HG03565 (cell line): ENCODE data around the gene PIP5K1C.

Experiments
- ATAC-seq: cut with Tn5 transposase; IDR thresholded peaks from one replicate; pipeline ENCODE4 v1.9.1; 2021; ENCODE audit warnings: mild to moderate bottlenecking, moderate library complexity; ENCODE audit not compliant: unreplicated experiment

Gene PIP5K1C

DNA sequence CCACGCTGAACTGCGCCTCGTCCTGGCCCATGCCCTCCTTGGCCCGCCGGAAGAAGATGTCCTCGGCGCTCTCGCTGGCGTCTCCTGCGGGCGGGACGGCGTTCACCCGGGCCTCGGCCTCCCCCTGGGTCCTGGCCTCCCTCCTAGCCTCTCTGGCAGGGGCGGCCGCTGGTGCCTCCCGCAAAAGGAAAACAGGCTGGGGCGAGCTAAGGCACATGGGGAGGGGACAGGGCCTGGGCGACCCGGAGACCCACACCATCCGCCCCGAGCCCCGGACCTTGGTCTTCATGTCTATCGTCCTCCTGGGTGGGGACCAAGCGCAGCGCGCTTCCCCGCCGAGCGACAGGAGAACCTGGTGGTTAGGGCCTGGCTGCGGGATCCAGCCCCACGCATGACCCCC is 87.9 kb downstream of the PIP5K1C start:
- ATAC-seq: no peak

DNA sequence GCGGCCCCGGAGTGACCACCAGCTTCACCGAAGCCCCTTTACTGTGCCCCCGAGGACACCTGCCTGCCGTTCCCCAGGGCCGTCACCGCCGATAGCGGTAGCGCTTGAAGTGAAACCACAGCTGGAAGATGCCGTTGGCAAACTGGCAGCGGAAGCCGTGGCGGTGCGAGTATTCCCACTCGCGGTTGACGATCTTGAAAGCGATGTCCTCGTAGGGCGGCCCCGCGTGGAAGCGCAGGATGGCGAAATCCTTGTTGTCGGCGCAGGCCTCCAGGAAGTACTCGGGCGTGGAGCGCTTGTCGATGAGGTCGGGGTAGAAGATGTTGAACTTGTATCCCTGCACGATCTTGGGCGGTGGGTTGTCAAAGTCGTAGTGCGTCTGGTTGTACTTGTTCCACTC is 88.4 kb downstream of the PIP5K1C start:
- no peak for ATAC-seq

DNA sequence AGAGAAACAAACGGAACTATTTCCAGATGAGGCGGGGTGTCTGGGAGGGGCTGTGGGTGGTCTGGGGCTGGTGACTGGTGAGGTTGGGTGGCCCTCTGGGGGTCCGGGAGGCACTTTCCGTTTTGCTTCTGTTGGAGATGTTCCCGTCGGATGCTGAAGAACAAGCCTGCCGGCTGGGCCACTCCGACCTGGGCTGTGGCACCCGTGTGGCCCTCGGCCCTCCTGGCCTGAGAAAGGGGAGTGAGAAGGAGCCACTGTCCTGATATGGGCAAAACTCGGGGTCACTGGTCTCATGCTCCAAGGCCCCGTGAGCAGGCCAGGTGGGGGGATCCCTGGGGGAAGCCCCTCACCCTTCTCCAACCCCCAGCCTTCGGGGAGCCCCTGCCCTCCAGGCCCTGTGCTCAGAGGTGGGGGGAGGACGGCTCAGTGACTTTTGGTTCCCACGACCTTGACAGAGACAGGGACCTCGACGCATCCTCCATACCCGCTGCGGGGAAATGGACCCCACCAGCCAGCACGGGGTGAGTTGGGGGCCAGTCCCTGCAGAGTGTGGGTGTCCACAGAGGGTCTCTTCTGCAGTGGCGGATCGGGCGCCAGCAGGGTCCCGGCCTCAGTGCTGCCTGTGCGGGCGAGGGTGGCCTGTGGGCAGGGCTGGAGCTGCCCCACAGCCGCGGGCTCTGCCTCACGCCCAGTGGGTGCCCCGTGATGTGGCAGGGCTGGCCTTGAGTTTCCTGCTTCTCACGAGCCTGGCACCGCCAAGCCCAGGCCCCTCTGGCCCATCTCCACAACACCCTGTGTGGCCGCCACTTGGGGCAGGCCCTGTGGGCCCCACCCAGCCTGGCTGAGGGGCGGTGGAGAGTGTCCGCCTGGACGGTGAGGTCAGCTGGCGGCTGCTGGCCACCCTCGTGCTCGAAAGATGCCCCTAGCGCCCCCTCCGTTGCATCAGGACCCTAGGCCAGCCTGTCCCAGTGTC is 89.2 kb downstream of the PIP5K1C start:
- no peak for ATAC-seq

DNA sequence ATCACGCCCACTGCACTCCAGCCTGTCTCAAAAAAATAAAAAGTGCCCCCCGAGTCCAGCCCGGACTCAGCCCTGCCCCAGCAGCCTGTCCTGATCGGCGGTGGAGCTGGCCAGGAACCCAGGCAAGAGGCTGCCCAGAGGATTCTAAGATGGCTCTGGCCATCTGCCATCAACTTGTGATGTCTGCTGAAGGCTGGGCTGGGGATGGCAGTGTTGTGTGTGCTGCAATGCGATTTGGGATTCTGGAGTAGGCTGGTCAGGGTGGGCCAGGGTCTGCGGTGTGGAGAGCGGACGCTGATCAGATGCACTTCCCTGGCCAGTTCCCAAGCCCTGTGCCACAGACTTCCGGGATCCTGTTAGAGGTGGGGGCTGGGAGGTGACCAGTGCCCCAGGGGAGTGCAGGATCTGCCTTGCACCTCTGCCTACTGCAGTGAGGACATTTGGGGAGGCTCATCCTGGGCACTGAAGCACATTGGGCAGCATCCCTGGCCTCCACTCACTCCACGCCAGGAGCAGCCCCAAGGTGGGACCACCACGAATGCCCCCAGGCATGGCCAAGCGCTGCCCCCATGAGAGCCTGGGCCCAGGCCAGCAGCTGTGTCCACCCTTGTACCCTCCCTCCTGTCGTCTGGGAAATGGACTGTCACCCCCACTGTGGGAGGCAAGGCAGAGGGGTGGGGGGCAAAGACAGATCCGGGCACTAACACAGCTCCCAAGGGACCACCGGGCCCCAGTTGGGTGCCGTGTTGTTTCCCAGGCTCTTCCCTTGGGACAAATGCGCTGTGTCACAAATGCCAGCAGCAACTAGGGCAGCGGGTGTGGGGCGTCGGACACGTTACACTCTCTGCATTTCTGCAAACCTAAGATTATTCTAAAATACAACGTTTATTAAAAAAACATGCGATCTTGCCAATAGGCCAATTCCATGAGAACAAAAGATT is 90.2 kb downstream of the PIP5K1C start:
- no peak for ATAC-seq

DNA sequence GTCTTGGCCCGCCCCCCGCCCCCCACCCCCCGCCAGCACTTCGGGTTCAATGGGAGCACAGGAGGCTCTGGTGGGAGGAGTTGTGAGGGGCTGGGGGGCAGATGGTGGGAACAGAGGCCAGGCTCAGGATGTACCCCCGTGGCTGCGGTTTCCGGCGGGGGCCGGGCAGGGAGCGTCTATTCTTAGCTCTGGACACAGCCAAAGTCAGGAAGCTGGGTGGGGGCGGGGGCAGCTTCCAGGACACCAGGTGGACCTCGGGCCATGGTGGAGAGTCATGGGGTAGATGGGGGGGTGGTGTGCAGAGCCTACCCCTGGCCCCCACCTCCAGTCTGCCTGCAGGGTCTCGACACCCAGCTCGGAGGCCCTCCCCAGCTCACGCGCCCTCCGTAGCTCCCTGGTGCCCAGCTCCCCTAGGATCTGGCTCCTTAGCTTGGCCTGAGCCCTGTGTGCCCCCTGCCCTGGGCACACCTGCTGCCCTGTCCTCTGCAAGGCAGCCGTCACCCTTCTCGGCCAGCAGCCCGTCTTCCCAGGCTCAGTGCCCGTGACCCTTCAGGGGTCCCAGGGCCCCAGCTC is 91.4 kb downstream of the PIP5K1C start:
- ATAC-seq: no peak

DNA sequence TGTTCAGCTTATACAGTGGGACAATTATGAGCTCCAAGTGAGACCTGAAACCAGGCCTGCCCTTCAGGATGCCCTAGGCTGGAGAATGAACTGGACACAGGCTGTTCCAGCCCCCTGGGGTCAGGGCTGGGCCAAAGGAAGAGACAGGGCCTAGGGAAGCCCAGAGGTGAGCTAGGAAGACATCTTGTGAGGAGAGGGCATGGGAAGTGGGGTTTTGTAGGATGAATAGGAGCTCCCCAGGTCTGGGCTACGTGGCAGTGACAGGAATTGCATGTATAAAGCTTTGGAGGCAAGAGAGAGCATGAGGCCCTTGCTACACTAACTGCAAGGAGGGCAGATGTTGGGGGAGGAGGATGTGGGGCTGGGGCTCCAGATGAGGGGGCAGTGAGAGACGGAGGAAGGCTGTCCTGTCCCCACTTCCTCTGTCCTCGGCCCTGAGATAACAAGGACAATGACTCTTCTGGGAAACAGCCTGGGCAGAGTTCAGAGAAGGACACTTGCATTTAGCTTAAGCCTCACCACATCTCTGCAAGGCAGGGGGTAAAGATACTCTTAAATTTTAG is 92.1 kb downstream of the PIP5K1C start:
- no peak for ATAC-seq

DNA sequence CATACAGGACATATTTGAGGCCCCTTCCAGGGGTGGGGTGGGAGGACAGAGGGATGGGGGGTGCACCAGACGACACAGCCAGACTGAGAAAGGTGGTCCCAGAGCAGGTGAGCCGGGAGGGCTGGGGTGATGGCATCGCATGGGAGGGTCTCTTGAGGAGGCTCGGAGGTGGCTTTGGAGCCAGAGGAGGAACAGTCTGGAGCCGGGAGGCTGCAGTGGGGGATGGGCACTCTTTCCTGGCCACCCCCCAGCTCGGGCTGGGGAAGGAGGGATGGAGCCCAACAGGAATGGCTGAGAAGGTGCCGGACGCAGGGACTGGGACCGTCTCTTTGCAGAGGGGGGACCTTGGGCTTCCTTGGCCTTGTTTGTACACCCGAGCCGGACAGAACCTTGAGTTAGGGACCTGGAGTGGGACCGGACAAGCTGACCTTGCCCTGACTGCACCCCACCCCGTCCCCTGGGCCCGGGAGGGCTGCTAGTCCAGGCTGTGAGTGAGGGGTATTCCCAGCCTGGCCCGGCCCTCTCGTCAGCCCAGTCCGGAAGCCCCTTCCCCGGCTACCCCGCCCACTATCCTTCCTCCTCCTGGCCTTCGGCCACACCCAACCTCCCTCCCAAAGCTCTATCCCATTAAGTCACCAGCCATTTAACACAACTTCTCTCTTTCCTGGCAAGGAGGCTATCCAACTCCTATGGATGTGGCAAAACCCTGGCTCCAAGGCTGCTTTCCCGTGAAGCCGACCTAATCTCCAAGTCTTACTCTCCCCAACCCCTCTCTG is 92.8 kb downstream of the PIP5K1C start:
- no peak for ATAC-seq

DNA sequence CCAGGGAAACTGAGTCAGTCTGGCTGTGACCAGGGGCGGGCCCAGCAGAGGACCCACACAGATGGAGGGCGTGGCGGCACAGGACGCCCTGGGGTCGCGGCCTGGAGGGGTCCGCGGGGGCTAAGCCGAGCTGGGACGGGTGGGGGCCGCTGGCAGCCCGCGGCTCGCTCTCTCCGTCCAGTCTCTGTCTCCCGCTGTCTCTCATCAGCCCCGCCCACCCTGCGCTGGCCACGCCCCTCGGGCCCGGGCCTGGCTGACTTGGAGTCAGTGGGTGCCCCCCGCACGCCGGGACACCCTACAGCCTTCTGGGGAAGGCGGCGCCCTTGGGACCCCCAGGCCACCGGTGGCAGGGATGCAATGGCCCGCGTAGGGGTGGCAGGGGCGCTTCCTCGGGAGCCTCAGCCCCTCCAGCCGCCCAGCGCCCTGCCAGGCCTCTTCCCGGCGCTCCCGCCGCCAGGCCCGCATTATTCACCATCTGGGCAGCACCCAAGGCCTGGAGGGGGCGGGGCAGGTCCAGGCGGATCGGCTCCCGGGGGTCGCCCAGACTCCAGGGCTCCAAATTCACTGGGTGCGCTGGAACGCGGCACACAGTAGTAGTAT is 93.5 kb downstream of the PIP5K1C start, which contains the start of gene TBXA2R:
Gene TBXA2R, minus strand, starts transcription at position 186 of the 600 bp plus-strand sequence. CDS start 6,241 bp downstream, outside the sequence.
- no peak for ATAC-seq

DNA sequence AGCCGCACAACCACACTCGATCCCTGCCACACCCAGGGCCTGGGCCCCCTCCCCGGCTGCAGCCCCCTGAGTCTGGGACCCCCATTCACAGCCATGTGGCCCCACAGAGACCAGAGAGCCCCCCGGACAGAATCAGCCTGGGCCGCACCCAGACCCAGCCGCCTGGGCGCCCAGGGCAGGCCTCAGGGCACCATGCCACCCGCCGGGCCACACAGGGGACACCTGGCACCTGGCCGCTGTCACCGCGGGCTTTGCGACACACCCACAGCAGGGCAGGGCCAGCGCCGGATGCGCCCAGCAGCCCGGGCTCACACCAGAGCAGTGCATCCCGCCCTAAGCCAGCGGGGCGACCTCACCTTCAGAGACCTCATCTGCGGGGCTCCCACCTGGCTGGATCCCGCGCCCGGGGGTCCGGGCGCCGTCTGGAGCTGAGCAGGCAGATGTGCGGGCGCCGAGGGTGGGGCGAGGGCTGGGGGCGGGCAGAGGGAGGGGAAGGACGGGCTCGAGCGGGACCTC is 94.0 kb downstream of the PIP5K1C start:
- no peak for ATAC-seq

DNA sequence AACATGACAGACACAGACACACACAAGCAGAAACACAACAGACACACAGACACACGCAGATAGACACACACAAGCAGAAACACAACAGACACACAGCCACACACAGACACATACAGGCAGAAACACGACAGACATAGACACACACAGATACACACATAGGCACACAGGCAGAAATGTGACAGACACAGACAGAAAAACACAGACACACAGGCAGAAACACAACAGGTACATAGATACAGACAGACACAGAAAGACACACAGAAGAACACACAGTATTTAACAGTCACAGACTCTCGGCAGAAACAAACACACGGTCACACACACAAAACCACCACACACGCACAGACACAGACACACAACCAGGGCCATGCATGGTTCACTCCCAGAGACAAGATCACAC is 94.5 kb downstream of the PIP5K1C start:
- no peak for ATAC-seq

DNA sequence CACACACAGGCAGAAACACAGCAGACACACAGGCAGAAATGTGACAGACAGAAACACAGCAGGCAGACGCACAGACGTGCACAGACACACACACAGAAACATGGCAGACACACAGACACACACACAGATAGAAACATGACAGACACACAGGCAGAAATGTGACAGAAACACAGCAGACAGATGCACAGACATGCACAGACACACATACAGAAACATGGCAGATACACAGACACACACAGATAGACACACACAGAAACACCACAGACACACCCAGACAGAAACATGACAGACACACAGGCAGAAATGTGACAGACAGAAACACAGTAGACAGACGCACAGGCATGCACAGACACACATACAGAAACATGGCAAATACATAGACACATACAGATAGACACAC is 94.9 kb downstream of the PIP5K1C start:
- no peak for ATAC-seq

DNA sequence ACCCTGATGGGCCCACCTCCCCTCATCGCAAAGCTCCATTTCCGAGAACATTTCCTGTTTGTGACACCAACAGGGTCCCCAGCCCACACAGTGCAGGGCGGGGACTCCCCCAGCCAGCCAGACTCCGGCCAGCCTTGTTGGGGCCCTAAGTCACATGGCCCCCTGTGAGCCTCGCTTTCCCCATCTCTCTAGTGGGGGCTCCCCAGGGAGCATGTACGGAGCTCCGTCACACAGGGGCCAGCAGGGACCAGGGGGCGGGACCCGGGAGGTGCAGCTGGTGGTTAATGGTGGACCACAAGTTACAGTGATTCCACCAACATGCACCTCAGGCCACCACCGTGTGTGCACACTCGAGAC is 95.3 kb downstream of the PIP5K1C start:
- ATAC-seq: no peak

DNA sequence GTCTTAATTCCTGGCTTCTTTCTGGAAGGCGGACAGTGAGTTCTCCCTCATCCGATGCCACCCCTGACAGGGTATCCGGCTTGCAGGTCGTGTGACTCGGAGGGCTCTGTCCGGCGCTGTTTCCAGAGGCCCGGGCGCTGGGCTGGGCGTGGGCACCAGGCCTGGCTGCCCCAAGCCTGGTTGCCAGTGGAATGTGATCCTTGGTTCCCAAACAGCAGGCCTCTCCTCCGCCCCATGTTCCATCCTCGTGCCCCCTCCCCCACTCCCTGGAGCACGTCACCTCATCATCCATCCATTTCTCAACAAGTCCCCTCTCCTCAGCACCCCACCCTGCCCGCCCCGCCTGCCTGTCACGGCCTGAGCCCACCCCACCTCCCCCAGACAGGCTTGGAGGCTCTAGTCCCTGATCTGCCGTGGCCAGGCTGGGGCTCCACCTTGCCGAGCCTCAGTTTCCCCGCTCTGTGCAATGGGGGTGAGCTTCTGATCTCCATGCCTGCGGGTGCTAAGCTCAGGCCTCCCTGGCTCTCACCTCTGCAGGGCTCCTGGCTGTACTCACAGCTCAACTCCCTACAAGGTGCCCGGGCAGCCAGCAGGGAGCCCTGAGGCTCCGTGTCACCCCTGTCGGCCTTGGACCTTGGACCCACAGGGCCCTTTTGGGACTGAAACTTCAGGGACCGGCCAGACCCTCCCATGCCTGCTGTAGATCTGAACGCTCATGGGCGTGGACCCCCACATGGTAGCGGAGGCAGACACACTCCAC is 95.9 kb downstream of the PIP5K1C start:
- no peak for ATAC-seq

DNA sequence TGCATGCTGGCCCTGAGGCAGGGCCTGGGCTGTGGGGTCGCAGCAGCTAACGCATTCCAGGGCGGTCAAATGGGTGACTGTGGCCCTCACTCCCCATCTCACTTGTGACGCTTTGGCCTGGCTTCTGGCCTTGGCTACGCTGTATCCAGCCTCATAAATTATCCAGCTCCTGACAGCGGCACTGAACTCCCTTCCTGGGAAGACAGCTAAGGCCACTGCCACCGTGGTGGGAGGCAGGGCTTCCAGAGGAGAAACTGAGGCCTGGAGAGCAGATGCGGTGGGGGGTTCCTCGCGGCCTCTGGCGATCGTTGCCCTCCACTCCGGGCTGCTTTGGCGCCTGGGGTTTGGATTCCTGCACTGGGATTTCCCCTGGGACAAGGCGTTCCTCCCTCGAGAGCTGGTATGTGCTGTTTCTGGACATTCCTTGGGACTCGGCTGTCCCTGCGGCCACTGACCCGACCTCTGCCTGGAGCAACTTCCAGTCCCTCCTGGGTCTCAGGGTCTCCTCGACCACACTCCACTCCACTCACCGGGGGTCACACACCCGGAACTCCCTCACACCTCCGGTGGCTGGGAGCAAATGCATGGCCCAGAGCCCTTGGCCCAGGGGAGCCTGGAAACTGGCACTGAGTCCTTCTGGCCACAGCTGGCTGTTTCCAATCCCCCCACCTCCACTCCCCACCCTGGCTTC is 97.0 kb downstream of the PIP5K1C start:
- ATAC-seq: no peak

DNA sequence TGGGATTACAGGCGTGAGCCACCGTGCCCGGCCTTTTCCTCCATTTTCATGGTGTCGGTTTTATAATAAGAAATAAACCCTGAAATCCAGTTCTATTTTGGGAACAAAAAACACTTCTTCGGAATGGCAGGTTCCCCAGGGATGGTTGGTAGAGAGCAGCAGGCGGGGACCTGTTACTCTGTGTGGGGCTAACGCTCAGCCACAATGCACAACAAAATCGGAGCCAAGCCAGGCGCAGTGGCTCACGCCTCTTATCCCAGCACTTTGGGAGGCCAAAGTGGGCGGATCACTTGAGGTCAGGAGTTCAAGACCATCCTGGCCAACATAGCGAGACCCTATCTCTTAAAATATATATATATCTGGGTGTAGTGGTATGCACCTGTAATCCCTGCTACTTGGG is 99.2 kb downstream of the PIP5K1C start:
- ATAC-seq: no peak

DNA sequence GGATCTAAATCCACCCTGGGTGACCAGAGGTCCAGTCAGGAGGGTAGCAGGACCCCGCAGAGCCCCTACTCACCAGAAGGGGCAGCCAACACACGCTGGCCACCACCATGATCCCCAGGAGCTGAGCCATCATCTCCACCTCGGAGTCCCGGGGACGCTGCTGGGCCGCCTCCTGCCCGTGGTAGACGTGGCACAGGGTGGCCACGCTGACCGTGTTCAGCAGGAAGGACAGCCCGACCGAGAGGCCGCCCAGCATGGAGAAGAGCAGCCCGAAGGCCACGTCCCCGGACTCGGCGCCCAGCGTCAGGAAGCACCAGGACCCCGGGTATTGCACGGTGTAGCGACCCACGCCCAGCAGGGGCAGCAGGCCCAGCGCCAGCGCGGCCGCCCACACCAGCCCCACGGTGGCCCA is 100.5 kb downstream of the PIP5K1C start:
- ATAC-seq: no peak

DNA sequence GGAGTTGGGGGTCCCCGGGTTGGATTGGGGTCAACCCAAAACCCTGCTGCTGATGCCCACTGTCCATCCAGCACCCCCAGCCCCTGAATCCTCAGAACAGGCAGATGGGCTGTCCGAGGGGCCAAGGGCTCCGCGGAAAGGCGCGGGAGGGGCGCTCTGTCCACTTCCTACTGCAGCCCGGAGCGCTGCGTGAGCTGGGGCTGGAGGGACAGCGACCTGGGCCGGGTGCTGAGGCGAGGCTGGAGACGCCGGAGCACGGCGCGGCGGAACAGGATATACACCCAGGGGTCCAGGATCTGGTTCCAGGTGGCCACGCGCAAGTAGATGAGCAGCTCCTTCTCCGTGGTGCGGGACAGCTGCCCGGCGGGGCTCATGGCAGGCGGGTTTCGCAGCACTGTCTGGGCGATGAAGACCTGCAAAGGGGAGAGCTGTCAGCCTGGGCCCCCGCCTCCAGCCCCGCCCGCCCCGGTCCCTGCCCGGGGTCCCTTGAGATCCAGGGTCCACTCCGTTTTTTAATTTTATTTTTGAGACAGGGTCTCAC is 104.7 kb downstream of the PIP5K1C start:
- ATAC-seq: no peak

DNA sequence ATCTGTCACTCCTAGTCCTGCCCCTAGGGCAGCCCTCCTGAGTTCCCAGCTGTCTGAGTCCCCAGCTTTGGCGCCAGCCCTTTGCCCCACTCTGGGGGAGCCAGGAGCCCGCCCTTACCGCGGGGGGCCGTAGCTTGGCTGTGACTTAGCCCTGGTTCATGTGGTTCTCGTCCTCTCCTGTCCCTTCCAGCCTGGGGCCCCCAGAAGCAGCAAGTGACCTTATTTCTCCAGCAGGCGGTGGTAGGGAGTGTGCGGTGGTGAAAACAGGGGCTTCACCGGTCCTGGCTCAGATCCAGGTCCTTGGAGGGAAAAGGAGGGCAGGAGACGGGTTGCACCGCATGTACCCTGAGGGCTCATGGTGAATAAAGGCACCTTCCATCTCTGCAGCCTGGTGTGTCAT is 107.1 kb downstream of the PIP5K1C start:
- no peak for ATAC-seq
